Peyer's patch (tissue), 4 donors: ENCODE data around the gene EIF1B. TPM values are rescaled to one million over a fixed set of nuclear protein-coding genes. Genes with fewer than 3 reads are reported as not detected.

ENCODE experiments used
- DNase-seq, 3 donors: peaks; one replicate each; pipeline ENCODE4 v3.0.0-alpha.2; 2017 to 2019
- H3K27ac ChIP-seq, 4 donors: fragments of 200-600 bp; sonication (generic); one replicate each; pipeline ENCODE4 v1.5.1; 2016 to 2019
- H3K27me3 ChIP-seq, 2 donors: fragments of 200-600 bp; sonication (generic); one replicate each; pipeline ENCODE4 v1.5.1; 2019
- H3K36me3 ChIP-seq, 3 donors: fragments of 200-600 bp; sonication (generic); one replicate each; pipeline ENCODE4 v1.5.1; 2016 to 2019
- H3K4me1 ChIP-seq, 4 donors: fragments of 200-600 bp; sonication (generic); one replicate each; pipeline ENCODE4 v1.5.1; 2016 to 2019
- H3K4me3 ChIP-seq, 4 donors: fragments of 200-600 bp; sonication (generic); 1 replicate in 3 of 4; 2 replicates in 1 of 4; pipeline ENCODE4 v1.5.1; 2016 to 2019; ENCODE audit warnings: mild to moderate bottlenecking in 1 of 4
- H3K9me3 ChIP-seq, 4 donors: fragments of 200-600 bp; sonication (generic); one replicate each; pipeline ENCODE4 v1.5.1; 2016 to 2019; ENCODE audit warnings: mild to moderate bottlenecking in 1 of 4
- POLR2A ChIP-seq, 2 donors: fragments of 450-650 bp; IDR thresholded peaks; one replicate each; pipeline ENCODE4 v1.5.1; 2017; ENCODE audit warnings: antibody characterized with exemption in 2 of 2, mild to moderate bottlenecking in 2 of 2, moderate library complexity in 2 of 2
- total RNA-seq, 4 donors: library from RNA; depleted of rRNA; stranded (reverse); fragments of >200 nt; gene quantifications; one replicate each; pipeline ENCODE4 v1.1.0, GENCODE V29; 2016
- TF ChIP-seq, protein P1 (sequence below), 6 experiments: fragments of 450-650 bp in 4 of 6; fragments of 200-600 bp in 2 of 6; sonication (generic) in 1 of 6; IDR thresholded peaks; one replicate each; pipeline ENCODE4 v1.5.1; 2017 to 2019; ENCODE audit warnings: antibody characterized with exemption in 6 of 6, mild to moderate bottlenecking in 3 of 6, moderate library complexity in 1 of 6

Gene EIF1B
- total RNA-seq, 4 donors from 2014 or later: 24.3 to 35.7 (median 32.5) TPM

DNA sequence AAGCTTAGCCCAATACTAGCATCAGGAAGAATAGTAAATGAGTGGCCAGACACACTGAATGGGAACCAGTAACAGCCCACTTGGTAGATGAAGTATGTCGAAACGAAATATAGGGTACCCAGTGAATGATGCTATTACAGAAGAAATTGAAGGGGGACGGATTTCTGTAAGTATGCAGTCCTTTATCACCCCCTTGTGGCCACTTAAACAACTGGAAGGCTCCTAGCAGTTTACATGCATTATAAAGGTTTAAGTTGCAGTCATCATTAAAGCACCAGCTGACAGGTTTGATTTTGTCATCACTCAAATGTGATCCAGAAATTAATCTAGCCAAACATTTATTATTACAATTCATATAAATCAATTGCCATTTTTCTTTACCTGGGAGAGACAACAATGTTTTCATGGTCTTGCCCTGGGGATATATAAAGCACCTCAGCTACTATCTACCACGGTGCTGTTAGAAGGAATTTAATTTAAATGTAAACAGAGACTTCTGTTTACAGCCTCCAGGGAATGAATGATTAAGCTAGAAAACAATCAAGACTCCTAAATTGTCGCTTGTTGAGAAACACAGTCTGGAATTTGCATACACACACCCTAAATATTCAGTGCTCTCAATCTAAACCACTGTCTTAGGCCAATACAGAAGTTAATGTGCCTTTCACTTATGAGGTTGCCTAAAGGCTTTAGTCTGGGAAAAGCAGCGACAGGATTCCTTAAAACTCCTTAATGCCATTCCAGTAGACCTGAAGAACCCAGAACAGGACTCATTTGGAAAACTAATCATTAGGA is 7.8 kb downstream of the EIF1B start:
- TF ChIP-seq, protein P1, sequence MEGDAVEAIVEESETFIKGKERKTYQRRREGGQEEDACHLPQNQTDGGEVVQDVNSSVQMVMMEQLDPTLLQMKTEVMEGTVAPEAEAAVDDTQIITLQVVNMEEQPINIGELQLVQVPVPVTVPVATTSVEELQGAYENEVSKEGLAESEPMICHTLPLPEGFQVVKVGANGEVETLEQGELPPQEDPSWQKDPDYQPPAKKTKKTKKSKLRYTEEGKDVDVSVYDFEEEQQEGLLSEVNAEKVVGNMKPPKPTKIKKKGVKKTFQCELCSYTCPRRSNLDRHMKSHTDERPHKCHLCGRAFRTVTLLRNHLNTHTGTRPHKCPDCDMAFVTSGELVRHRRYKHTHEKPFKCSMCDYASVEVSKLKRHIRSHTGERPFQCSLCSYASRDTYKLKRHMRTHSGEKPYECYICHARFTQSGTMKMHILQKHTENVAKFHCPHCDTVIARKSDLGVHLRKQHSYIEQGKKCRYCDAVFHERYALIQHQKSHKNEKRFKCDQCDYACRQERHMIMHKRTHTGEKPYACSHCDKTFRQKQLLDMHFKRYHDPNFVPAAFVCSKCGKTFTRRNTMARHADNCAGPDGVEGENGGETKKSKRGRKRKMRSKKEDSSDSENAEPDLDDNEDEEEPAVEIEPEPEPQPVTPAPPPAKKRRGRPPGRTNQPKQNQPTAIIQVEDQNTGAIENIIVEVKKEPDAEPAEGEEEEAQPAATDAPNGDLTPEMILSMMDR (IDR thresholded peaks at IDR 0.05): peak; percentile 62 to 92 (median 84)
- TF ChIP-seq POLR2A (IDR thresholded peaks at IDR 0.05): no peak
- Histone ChIP-seq H3K27me3 (no peaks in the 10 kb centered on the region), H3K4me3 (no peak overlapping the region), H3K36me3 (peaks cover 0 to 24% (median 0%) of the 10 kb centered on the region in 3 donors), H3K27ac (no peak overlapping the region), H3K4me1 (peaks cover 0 to 17% (median 0%) of the 10 kb centered on the region in 4 donors), H3K9me3 (no peaks in the 10 kb centered on the region)
- peak in 2 of 3 donors; percentile 38 to 75 for DNase-seq

DNA sequence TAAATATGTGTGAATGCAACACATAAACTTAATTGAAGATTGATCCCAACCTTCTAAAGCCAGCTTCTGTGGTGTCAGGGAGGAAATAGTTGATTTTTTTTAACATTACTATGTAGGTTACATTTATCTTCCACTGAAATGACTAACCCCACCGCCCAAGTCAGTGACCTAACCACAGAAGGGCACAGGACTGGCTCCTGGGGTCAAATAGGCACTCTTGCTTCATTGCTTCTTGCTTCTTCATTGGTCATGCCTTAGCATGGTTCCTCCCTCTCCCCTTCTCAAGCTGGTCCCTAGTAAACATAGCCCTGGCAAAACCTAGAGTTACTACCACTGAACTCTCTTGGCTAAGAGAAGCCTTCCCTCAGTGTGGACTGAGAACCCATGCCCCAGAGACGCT is 12.3 kb downstream of the EIF1B start:
- no peak for DNase-seq
- TF ChIP-seq, protein P1 (IDR thresholded peaks at IDR 0.05): no peak
- TF ChIP-seq POLR2A (IDR thresholded peaks at IDR 0.05): no peak
- Histone ChIP-seq H3K4me1 (no peaks in the 10 kb centered on the region), H3K27ac (no peak overlapping the region), H3K9me3 (no peaks in the 10 kb centered on the region), H3K4me3 (no peak overlapping the region), H3K27me3 (no peaks in the 10 kb centered on the region), H3K36me3 (no peaks in the 10 kb centered on the region)

DNA sequence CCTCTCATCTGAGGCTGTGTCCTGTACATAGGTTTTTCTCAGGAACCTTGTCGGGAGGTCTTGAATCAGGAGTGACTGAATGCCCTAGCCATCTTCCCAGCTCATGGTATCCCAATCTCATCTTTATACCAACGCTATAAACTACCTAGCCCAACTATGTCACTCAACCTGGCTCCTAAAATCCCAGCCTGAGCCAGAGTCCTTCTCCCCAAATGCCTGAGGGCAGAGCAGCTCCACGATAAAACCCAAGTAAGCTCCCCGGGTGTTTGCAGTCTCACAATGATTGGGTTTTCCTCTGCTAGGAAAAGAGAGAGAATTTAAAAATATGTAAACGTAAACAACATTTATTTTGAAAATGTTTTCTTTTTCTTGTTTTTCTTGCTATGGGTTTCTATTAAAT is 14.4 kb downstream of the EIF1B start:
- no peak overlapping the region for H3K27ac ChIP-seq

DNA sequence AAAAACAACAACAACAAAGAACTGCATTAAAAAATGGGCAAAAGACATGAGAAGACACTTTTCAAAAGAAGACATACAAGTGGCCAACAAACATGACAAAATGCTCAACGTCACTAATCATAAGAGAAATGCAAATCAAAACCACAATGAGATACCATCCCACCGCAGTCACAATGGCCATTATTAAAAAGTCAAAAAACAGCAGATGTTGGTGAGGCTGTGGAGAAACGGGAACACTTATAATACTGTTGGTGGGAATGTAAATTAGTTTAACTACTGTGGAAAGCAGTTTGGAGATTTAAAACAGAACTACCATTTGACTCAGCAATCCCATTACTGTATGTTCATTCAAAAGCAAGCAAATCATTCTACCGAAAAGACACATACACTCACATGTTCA is 15.1 kb downstream of the EIF1B start:
- Histone ChIP-seq H3K36me3 (no peaks in the 10 kb centered on the region), H3K4me3 (no peak overlapping the region), H3K4me1 (no peaks in the 10 kb centered on the region), H3K9me3 (no peaks in the 10 kb centered on the region), H3K27me3 (no peaks in the 10 kb centered on the region), H3K27ac (no peak overlapping the region)
- TF ChIP-seq POLR2A (IDR thresholded peaks at IDR 0.05): no peak
- TF ChIP-seq, protein P1 (IDR thresholded peaks at IDR 0.05): no peak
- no peak for DNase-seq

More for the DNA sequence above, 14.4 kb downstream of the EIF1B start:
- Histone ChIP-seq H3K36me3 (no peaks in the 10 kb centered on the region), H3K27me3 (no peaks in the 10 kb centered on the region), H3K4me1 (no peaks in the 10 kb centered on the region), H3K4me3 (no peak overlapping the region), H3K9me3 (no peaks in the 10 kb centered on the region)
- no peak for TF ChIP-seq POLR2A (IDR thresholded peaks at IDR 0.05)
- TF ChIP-seq, protein P1 (IDR thresholded peaks at IDR 0.05): no peak
- no peak for DNase-seq

GRCh38 chr3:40325465-40325864 is 16.0 kb downstream of the EIF1B start:
- H3K27me3 ChIP-seq: no peaks in the 10 kb centered on the region
- H3K4me1 ChIP-seq: no peaks in the 10 kb centered on the region
- no peak overlapping the region for H3K4me3 ChIP-seq
- no peak for DNase-seq
- TF ChIP-seq POLR2A (IDR thresholded peaks at IDR 0.05): no peak
- no peak overlapping the region for H3K27ac ChIP-seq
- no peaks in the 10 kb centered on the region for H3K36me3 ChIP-seq
- no peaks in the 10 kb centered on the region for H3K9me3 ChIP-seq

- TF ChIP-seq, protein P1 (IDR thresholded peaks at IDR 0.05): no peak
- TF ChIP-seq POLR2A (IDR thresholded peaks at IDR 0.05): no peak
These were observed 18.9 kb downstream of the EIF1B start for GRCh38 chr3:40328374-40328773.

More at GRCh38 chr3:40328374-40328773, 18.9 kb downstream of the EIF1B start:
- no peak for DNase-seq
- Histone ChIP-seq H3K27ac (no peak overlapping the region), H3K4me3 (no peak overlapping the region), H3K36me3 (no peaks in the 10 kb centered on the region), H3K4me1 (no peaks in the 10 kb centered on the region), H3K27me3 (no peaks in the 10 kb centered on the region), H3K9me3 (no peaks in the 10 kb centered on the region)
